CD14-positive monocyte (primary cell): ENCODE measurements around the gene TRIM29. TPM values are rescaled to one million over a fixed set of nuclear protein-coding genes. Genes with fewer than 3 reads are reported as not detected.
"Not testable (repeated sequence)": the region's sequence is repeated elsewhere in the genome, so short reads cannot be mapped to it uniquely, and the experiment has no call there.

Source experiments
- DNase-seq, 3 donors: peaks; one replicate each; pipeline ENCODE4 v3.0.0-alpha.2; 2011 to 2022
- H2AFZ ChIP-seq: 2 replicates; pipeline ENCODE4 v1.6.0; 2012; ENCODE audit warnings: mild to moderate bottlenecking, low read depth, low read length, inconsistent platforms; ENCODE audit not compliant: insufficient read depth, poor library complexity, severe bottlenecking
- H3K27ac ChIP-seq, 2 donors: 1 replicate in 1 of 2; 2 replicates in 1 of 2; pipeline ENCODE4 v1.5.1; 2012 to 2013; ENCODE audit warnings: low read length in 2 of 2, control low read depth in 1 of 2, inconsistent platforms in 1 of 2, low read depth in 1 of 2, mild to moderate bottlenecking in 1 of 2
- H3K27me3 ChIP-seq, 2 donors: one replicate each; pipeline versions ENCODE4 v1.6.0 to v1.6.1; 2011 to 2013; ENCODE audit warnings: low read length in 2 of 2; ENCODE audit not compliant: control insufficient read depth in 2 of 2, insufficient read depth in 2 of 2
- H3K36me3 ChIP-seq, 2 donors: replicated peaks in 1 of 2; 1 replicate in 1 of 2; 2 replicates in 1 of 2; pipeline versions ENCODE4 v1.5.1 to v1.6.1; 2012 to 2013; ENCODE audit warnings: low read length in 2 of 2, control low read depth in 1 of 2, inconsistent platforms in 1 of 2, mild to moderate bottlenecking in 1 of 2; ENCODE audit not compliant: insufficient read depth in 2 of 2, control insufficient read depth in 1 of 2
- H3K4me1 ChIP-seq, 2 donors: 1 replicate in 1 of 2; 2 replicates in 1 of 2; pipeline versions ENCODE4 v1.5.1 to v1.6.1; 2012 to 2013; ENCODE audit warnings: low read length in 2 of 2, control low read depth in 1 of 2, inconsistent platforms in 1 of 2, mild to moderate bottlenecking in 1 of 2, moderate library complexity in 1 of 2; ENCODE audit not compliant: insufficient read depth in 2 of 2, control insufficient read depth in 1 of 2
- H3K4me2 ChIP-seq: replicated peaks from 2 replicates; pipeline ENCODE3; 2012; ENCODE audit warnings: low read length, moderate library complexity, mild to moderate bottlenecking; ENCODE audit not compliant: poor library complexity, severe bottlenecking; ENCODE audit errors: extremely low read depth
- H3K4me3 ChIP-seq, 3 experiments: fragments of 200-600 bp in 1 of 3; sonication (generic) in 1 of 3; replicated peaks in 1 of 3; 1 replicate in 2 of 3; 2 replicates in 1 of 3; pipeline ENCODE4 v1.5.1; 2011 to 2013; ENCODE audit warnings: low read length in 3 of 3, mild to moderate bottlenecking in 3 of 3, control low read depth in 2 of 3, low read depth in 2 of 3, inconsistent platforms in 1 of 3, moderate library complexity in 1 of 3
- H3K79me2 ChIP-seq: 2 replicates; pipeline ENCODE4 v1.6.0; 2012; ENCODE audit warnings: mild to moderate bottlenecking, control low read depth, inconsistent platforms, low read length, moderate library complexity; ENCODE audit not compliant: insufficient read depth
- H3K9ac ChIP-seq: 2 replicates; pipeline ENCODE4 v1.6.0; 2017; ENCODE audit warnings: low read length, mild to moderate bottlenecking; ENCODE audit not compliant: insufficient read depth, poor library complexity, severe bottlenecking
- H3K9me3 ChIP-seq, 2 donors: replicated peaks in 1 of 2; 1 replicate in 1 of 2; 2 replicates in 1 of 2; pipeline versions ENCODE4 v1.5.1 to v1.6.1; 2012 to 2013; ENCODE audit warnings: low read length in 2 of 2, control low read depth in 1 of 2; ENCODE audit not compliant: control insufficient read depth in 1 of 2, insufficient read depth in 1 of 2
- H4K20me1 ChIP-seq: 2 replicates; pipeline ENCODE4 v1.6.0; 2012; ENCODE audit warnings: mild to moderate bottlenecking, low read length, control low read depth, moderate library complexity; ENCODE audit not compliant: insufficient read depth
- H3K27ac Mint-ChIP-seq, 7 donors: one replicate each; pipeline ENCODE4 v1.8.0; 2020; ENCODE audit warnings: mild to moderate bottlenecking in 7 of 7, mixed read lengths in 7 of 7, moderate library complexity in 6 of 7, inconsistent platforms in 2 of 7
- H3K27me3 Mint-ChIP-seq, 3 donors: one replicate each; pipeline ENCODE4 v1.8.0; 2021 to 2022; ENCODE audit warnings: low read depth in 3 of 3, mild to moderate bottlenecking in 3 of 3, mixed read lengths in 3 of 3, moderate library complexity in 3 of 3, inconsistent platforms in 1 of 3
- H3K36me3 Mint-ChIP-seq, 2 donors: one replicate each; pipeline ENCODE4 v1.8.0; 2020; ENCODE audit warnings: mixed read lengths in 2 of 2, inconsistent platforms in 1 of 2, mild to moderate bottlenecking in 1 of 2
- H3K4me1 Mint-ChIP-seq: one replicate; pipeline ENCODE4 v1.8.0; 2020; ENCODE audit warnings: mild to moderate bottlenecking, mixed read lengths
- H3K4me3 Mint-ChIP-seq, 2 donors: one replicate each; pipeline ENCODE4 v1.8.0; 2020; ENCODE audit warnings: mild to moderate bottlenecking in 2 of 2, mixed read lengths in 2 of 2, moderate library complexity in 1 of 2
- H3K9me3 Mint-ChIP-seq, 7 donors: one replicate each; pipeline ENCODE4 v1.8.0; 2020 to 2022; ENCODE audit warnings: mixed read lengths in 7 of 7, mild to moderate bottlenecking in 6 of 7, moderate library complexity in 6 of 7, inconsistent platforms in 2 of 7
- CTCF ChIP-seq: fragments of 200-600 bp; IDR thresholded peaks from one replicate; pipeline ENCODE4 v1.8.0; 2022; ENCODE audit warnings: antibody characterized with exemption, mild to moderate bottlenecking
- WGBS: methylation state at CpG from one replicate; pipeline ENCODE4 v1.1.5; 2013; ENCODE audit warnings: missing lambda C conversion rate; ENCODE audit not compliant: insufficient coverage; 5-methylcytosine and 5-hydroxymethylcytosine counted together
- intact Hi-C, 2 donors: fragments of 100-400 bp; cut with micrococcal nuclease; formaldehyde crosslinking; loops; one replicate each; pipeline versions ENCODE4 v1.15.0 to v1.15.1; 2023
- polyA plus RNA-seq, 3 donors: library from polyadenylated mRNA; depleted of rRNA in 1 of 3; unstranded in 2 of 3; stranded (reverse) in 1 of 3; fragments of 300-500 nt in 2 of 3; fragments of >200 nt in 1 of 3; fragmentation: Illumina TruSeq in 2 of 3; gene quantifications; 1 replicate in 2 of 3; 2 replicates in 1 of 3; pipeline ENCODE4 v1.2.3, GENCODE V29; 2012 to 2021

TRIM29 gene
- polyA plus RNA-seq, 3 donors = not detected

DNA sequence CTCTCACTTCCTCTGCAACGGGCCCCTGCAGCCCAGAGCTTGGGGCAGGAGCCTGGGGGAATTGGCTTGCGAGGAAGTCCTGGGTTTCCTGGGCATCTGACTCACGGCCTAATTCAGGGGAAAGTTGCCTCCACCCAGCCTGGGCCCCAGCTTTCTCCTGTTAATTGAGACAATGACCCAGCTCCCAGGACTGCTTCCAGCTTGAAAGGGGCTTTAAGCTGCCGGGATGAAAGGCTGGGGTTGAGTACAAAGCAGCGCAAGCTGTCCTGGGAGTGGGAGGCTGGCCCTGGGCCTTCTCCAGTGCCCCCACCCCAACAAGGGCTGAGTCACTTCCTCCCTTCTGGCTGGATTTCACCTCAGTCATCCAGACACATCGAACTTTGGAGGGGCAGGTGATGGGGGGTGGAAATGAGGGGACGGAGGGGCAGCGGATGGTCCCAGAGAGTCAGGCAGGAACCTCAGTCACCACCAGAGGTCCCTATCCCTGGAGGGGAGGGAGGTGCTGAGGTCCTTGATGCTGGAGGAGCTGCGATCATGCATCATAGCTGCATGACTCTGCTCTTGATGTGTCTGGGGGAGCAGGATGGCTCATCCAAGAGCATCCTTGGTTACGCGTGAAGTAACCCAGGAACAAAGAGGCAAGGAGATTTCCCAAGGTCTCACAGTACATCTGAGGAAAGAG lies 42.8 kb upstream of the TRIM29 start:
- Histone ChIP-seq H3K9me3 (no peaks in the 10 kb centered on the region), H3K27me3 (no peaks in the 10 kb centered on the region), H2AFZ (peak overlapping the region; percentile 65), H4K20me1 (no peaks in the 10 kb centered on the region), H3K9ac (no peak overlapping the region), H3K4me2 (no peak overlapping the region), H3K36me3 (no peaks in the 10 kb centered on the region), H3K79me2 (no peaks in the 10 kb centered on the region), H3K27ac (no peak overlapping the region), H3K4me3 (no peak overlapping the region), H3K4me1 (peaks cover 10 to 11% of the 10 kb centered on the region in 2 donors)
- WGBS = 8% methylated on average over 2 of the region's 11 CpGs
- intact Hi-C loops = no loop called here
- H3K4me1 Mint-ChIP-seq = peaks cover 15% of the 10 kb centered on the region
- H3K36me3 Mint-ChIP-seq = no peaks in the 10 kb centered on the region
- DNase-seq = peak; percentile 24 to 65 (median 38)
- peak; percentile 24 for TF ChIP-seq CTCF
- H3K27ac Mint-ChIP-seq = peak overlapping the region in 1 of 7 donors; percentile 66
- H3K9me3 Mint-ChIP-seq = peaks cover 0 to 2% (median 0%) of the 10 kb centered on the region in 7 donors
- H3K27me3 Mint-ChIP-seq = peaks cover 16 to 27% (median 18%) of the 10 kb centered on the region in 3 donors
- no peak overlapping the region for H3K4me3 Mint-ChIP-seq

- H3K9me3 ChIP-seq, H3K4me3 ChIP-seq, H3K27ac Mint-ChIP-seq, H3K36me3 ChIP-seq, H3K79me2 ChIP-seq, H3K27ac ChIP-seq, H3K36me3 Mint-ChIP-seq, H2AFZ ChIP-seq, H4K20me1 ChIP-seq, H3K4me3 Mint-ChIP-seq, H3K9me3 Mint-ChIP-seq, DNase-seq, H3K4me2 ChIP-seq, intact Hi-C loops, H3K9ac ChIP-seq, H3K27me3 ChIP-seq: not testable (repeated sequence)
- Mint-ChIP-seq H3K27me3 (peaks cover 20 to 29% (median 23%) of the 10 kb centered on the region in 3 donors), H3K4me1 (peaks cover 15% of the 10 kb centered on the region)
- WGBS = 100% methylated on average over 1 of the region's 6 CpGs
- peaks cover 10 to 11% of the 10 kb centered on the region in 2 donors for H3K4me1 ChIP-seq
Observed at GRCh38 chr11:120180063-120180462, 42.1 kb upstream of the TRIM29 start.
